GM12872 (cell line): Measurements from ENCODE around the gene TTC39C.

ENCODE experiments used
- TF ChIP-seq, protein P1 (sequence below): IDR thresholded peaks from 3 replicates; pipeline ENCODE4 v1.5.1; 2011; ENCODE audit warnings: low read depth, mild to moderate bottlenecking, low read length, moderate library complexity; ENCODE audit not compliant: insufficient read depth

Gene TTC39C

DNA sequence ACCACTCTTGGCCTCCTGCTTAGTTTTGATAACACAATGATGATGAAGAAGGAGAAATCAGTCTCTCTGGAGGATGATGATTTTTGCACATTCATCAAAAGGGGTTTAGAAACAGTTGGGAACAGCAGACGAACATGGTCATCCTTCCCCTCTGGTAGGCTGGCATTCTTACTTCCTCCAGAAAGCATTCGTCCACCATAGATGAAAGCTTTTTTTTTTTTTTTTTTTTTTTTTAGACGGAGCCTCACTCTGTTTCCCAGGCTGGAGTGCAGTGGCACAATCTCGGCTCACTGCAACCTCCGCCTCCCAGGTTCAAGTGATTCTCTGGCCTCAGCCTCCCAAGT lies 43.5 kb upstream of the TTC39C start:
- TF ChIP-seq, protein P1, sequence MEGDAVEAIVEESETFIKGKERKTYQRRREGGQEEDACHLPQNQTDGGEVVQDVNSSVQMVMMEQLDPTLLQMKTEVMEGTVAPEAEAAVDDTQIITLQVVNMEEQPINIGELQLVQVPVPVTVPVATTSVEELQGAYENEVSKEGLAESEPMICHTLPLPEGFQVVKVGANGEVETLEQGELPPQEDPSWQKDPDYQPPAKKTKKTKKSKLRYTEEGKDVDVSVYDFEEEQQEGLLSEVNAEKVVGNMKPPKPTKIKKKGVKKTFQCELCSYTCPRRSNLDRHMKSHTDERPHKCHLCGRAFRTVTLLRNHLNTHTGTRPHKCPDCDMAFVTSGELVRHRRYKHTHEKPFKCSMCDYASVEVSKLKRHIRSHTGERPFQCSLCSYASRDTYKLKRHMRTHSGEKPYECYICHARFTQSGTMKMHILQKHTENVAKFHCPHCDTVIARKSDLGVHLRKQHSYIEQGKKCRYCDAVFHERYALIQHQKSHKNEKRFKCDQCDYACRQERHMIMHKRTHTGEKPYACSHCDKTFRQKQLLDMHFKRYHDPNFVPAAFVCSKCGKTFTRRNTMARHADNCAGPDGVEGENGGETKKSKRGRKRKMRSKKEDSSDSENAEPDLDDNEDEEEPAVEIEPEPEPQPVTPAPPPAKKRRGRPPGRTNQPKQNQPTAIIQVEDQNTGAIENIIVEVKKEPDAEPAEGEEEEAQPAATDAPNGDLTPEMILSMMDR = no peak

DNA sequence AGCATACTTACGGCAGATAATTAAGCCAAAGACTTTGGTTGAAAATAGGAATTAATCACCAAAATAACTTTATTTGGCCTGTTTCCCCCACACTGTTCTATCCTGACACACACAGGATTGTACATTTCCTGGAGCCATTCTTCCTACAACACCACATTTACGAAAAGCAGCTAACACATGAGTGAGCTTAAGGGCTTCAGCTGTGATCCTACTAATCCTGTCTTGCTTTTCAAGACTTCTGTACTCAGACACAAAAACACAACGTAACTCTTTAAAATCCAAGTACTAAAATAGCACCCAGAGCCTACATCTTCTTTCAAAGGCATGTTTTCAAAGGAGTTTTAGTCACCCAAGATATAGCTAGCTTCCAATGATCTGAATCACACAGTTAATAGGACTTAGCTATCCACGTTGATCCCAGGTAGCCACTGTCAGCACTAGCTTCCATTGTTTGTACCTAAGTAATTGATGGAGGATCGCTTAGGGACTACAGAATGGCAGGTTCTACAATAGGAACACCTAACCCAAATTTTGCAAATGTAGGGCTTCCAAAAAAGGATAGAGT lies 42.8 kb upstream of the TTC39C start:
- TF ChIP-seq, protein P1 = no peak

DNA sequence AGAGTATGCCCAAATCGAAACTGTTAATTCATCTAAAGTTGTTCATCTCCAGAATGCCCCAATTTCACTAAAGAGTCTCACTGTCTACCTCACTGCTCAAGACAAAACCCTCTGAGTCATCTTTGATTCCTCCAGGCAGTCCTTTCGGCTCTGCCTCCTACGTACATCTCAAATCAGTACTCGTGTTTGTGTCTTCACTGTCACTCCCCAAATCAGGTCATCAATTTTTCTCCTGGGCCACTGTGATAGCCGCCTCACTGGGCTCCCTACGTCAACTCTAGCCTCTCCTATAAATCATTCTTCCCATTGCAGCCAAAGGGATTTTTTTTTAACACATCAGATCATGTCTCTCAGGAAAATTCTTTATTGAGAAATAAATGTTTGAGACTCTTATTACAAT lies 42.1 kb upstream of the TTC39C start:
- TF ChIP-seq, protein P1 = no peak

DNA sequence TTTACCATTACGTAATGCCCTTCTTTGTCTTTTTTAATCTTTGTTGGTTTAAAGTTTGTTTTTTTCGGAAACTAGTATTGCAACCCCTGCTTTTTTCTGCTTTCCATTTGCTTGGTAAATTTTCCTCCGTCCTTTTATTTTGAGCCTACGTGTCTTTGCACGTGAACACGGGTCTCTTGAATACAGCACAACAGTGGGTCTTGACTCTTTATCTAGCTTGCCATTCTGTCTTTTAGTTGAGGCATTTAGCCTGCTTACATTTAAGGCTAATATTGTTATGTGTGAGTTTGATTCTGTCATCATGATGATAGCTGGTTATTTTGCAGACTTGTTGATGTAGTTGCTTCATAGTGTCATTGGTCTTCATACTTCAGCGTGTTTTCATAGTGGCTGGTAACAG lies 37.5 kb upstream of the TTC39C start:
- TF ChIP-seq, protein P1 = no peak

DNA sequence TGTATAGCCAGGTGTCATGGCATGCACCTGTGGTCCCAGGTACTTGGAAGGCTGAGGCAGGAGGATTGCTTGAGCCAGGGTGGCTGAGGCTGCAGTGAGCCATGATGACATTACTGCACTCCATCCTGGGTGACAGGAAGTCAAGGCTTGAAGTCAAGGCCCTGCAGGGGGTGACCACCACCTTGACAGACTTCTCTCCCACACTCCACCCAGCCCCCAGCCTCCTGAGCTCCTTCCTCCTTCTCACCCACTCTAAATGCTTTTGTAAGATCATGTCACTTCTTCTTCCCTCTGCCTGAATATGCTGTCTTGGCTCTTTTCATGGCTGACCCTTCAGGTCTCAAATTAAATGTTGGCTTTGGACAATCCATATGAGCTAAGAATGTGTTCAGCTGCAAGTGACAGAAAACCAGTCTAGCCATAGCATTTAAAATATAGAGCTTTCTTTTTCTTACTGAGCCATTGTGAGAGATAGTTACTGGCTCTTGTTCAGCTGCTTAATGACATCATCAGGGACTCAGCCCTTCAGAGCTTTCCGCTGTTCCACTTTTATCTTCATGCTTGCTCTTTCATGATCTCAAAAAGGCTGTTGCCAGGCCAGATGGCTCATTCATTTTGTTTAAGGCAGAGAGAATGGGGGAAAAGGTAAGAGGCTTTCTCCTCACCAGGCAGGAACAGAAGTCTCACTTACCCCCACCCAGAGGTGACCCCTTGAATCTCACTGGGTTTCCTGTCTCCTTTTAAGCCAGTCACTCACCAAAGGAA lies 36.7 kb upstream of the TTC39C start:
- TF ChIP-seq, protein P1 = no peak

DNA sequence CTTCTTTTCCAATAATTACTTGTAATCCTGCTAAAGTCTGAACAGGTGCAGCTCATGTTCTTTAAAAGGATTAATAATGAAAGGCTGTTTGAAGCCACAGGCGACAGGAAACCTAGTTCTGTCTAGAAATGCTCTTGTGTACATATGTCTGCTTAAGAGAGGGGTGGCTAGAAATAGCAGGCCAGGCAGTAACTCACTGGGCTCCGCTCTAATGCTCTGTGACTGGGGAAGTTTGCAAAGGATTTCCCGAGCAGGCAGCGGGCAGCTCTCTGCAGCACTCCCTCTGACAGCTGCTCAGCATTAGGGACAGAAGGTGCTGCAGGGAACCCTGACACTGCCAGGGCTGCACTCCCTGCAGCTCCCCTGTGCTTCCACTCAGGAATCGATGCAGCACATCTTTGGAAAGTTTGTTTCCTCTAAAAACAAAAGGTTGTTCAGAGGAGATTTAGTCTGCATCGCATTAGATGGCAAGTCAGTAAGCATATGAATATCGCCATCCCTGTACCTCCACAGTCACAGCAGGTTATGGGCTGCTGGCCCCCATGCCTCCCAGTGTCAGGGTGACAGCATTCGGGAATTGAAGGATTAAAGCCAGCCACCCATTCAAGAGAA lies 33.1 kb upstream of the TTC39C start:
- TF ChIP-seq, protein P1 = no peak

DNA sequence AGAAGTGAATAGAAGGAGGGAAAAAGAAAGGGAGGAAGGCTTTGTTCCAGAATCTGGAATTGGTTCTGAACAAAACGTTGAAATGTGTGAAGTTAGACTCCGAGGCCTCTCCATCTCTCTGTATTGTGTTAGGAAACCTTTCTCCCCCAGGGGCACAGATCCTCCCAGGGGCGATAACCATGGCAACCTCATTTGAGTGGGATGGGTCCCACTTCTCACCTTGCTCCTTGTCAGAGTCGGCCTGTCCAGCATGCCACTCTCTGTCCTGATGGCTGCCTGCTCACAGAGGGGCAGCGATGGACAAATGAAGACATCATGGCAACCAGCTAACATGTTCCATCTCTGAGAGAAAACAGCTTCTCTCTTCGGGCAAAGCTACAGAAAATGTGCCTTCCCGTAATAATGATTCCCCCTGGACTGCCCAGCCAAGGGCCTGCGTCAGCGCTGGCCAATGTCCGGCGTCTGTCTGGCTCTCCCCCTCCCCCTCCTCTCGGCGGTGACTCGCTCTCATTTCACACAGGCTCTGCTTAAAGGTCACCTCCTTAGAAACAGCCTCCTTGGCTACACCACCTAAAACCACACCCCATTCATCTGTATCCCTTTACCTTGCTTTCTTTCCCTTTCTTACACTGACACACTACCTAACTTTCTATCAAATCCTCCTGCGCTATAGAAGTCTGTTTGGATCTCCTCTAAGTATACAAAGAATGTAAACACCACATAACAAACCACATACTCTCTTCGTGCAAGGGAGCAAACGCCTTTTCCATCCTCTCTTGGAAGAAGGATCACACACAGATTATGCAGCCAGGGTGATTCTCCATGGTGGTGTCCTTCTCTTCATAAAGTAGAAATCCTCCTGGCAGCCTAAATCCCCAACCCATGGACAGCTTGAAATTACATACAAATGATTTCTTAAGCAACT lies 32.1 kb upstream of the TTC39C start:
- TF ChIP-seq, protein P1 = no peak
